Tibial nerve (tissue), 4 donors: ENCODE results near the gene ST6GALNAC6. TPM values are rescaled to one million over a fixed set of nuclear protein-coding genes. Genes with fewer than 3 reads are reported as not detected.
A peak's percentile ranks its signal among the peaks of the same experiment; 100 is the strongest.
"Not testable (repeated sequence)": the region's sequence is repeated elsewhere in the genome, so short reads cannot be mapped to it uniquely, and the experiment has no call there.

ENCODE experiments used
- DNase-seq, 2 donors: peaks; one replicate each; pipeline ENCODE4 v3.0.0-alpha.2; 2019; ENCODE audit warnings: low spot score in 2 of 2
- H3K27ac ChIP-seq, 4 donors: fragments of 200-600 bp; sonication (generic) in 3 of 4; one replicate each; pipeline ENCODE4 v1.5.1; 2017 to 2019; ENCODE audit warnings: mild to moderate bottlenecking in 1 of 4
- H3K27me3 ChIP-seq, 2 donors: fragments of 200-600 bp; sonication (generic) in 1 of 2; one replicate each; pipeline versions ENCODE4 v1.5.1 to v1.6.0; 2017 to 2019
- H3K36me3 ChIP-seq, 3 donors: fragments of 200-600 bp; sonication (generic); one replicate each; pipeline ENCODE4 v1.5.1; 2018 to 2019
- H3K4me1 ChIP-seq, 4 donors: fragments of 200-600 bp; sonication (generic) in 3 of 4; one replicate each; pipeline ENCODE4 v1.5.1; 2017 to 2019
- H3K4me3 ChIP-seq, 4 donors: fragments of 200-600 bp; sonication (generic) in 3 of 4; one replicate each; pipeline ENCODE4 v1.5.1; 2017 to 2019; ENCODE audit warnings: mild to moderate bottlenecking in 1 of 4, moderate library complexity in 1 of 4
- H3K9me3 ChIP-seq, 4 donors: fragments of 200-600 bp; sonication (generic) in 3 of 4; one replicate each; pipeline ENCODE4 v1.5.1; 2017 to 2019
- EP300 ChIP-seq, 2 donors: sonication (generic); formaldehyde crosslinking; IDR thresholded peaks; one replicate each; pipeline ENCODE4 v1.6.1; 2017; ENCODE audit warnings: antibody characterized with exemption in 2 of 2, mild to moderate bottlenecking in 1 of 2
- POLR2A ChIP-seq, 2 donors: fragments of 450-650 bp; IDR thresholded peaks; one replicate each; pipeline ENCODE4 v1.6.1; 2017; ENCODE audit warnings: antibody characterized with exemption in 2 of 2, mild to moderate bottlenecking in 2 of 2, moderate library complexity in 2 of 2
- WGBS, 2 donors: methylation state at CpG; one replicate each; pipeline ENCODE4 v1.1.5; 2018; 5-methylcytosine and 5-hydroxymethylcytosine counted together
- small RNA-seq: library from RNA; depleted of rRNA; stranded (forward); fragments of <200 nt; gene quantifications from one replicate; pipeline ENCODE3, GENCODE V24; 2016
- total RNA-seq, 4 donors: library from RNA; depleted of rRNA; stranded (reverse); fragments of >200 nt; gene quantifications; one replicate each; pipeline ENCODE4 v1.1.0, GENCODE V29; 2016
- TF ChIP-seq, protein P1 (sequence below), 5 experiments: fragments of 200-600 bp in 3 of 5; fragments of 450-650 bp in 2 of 5; sonication (generic) in 3 of 5; IDR thresholded peaks; one replicate each; pipeline ENCODE4 v1.5.1; 2016 to 2019; ENCODE audit warnings: antibody characterized with exemption in 5 of 5, mild to moderate bottlenecking in 3 of 5, moderate library complexity in 2 of 5

The ST6GALNAC6 gene
- total RNA-seq, 4 donors from 2014 or later = 108 to 193 (median 172) TPM

DNA sequence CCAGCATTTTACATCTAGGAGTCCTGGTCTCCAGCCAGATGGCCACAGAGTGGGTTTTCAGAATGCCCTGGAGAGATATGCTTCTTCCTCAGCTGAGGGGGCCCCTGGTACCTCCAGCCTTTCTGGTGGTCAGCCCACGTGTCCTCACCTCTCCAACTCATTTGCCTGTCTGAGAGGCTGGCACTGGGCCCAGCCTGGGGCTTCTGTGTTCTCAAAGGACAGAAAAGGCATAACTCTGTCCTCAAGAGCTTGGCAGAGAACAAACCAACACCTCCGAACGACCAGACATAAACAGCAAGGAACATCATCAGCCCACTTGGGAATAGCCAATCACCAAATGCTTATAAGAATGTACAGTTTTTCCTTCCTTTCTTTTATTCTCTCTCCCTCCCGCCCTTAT, 62.1 kb downstream of the ST6GALNAC6 start:
- no peak for DNase-seq
- no peaks in the 10 kb centered on the region for H3K27me3 ChIP-seq
- no peak overlapping the region for H3K4me3 ChIP-seq
- peaks cover 0 to 6% (median 0%) of the 10 kb centered on the region in 3 donors for H3K36me3 ChIP-seq
- 67 to 70% methylated on average over 4 of the region's 4 CpGs for WGBS, 2 donors
- peaks cover 0 to 89% (median 73%) of the 10 kb centered on the region in 4 donors for H3K4me1 ChIP-seq
- TF ChIP-seq POLR2A (IDR thresholded peaks at IDR 0.05) = no peak
- H3K27ac ChIP-seq = peak overlapping the region in 3 of 4 donors; percentile 84 to 98 (median 95)
- no peaks in the 10 kb centered on the region for H3K9me3 ChIP-seq

DNA sequence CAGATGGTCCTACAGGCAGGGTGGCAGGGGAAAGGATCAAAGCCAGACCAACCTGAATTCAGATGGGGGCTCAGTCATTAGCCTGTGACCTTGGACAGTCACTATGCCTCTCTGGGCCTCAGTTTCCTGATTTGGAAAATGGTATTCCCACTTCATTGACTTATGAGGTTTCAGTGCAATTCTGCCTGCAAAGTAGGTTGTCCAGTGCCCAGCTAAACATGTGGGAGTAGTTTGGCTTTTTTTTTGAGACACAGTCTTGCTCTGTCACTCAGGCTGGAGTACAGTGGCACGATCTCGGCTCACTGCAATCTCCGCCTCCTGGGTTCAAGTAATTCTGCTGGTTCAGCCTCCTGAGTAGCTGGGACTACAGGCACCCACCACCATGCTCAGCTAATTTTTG, 62.8 kb downstream of the ST6GALNAC6 start:
- not testable (repeated sequence) for H3K9me3 ChIP-seq
- WGBS, 2 donors = 53 to 63% methylated on average over 3 of the region's 3 CpGs
- peaks cover 0 to 96% (median 77%) of the 10 kb centered on the region in 4 donors for H3K4me1 ChIP-seq

DNA sequence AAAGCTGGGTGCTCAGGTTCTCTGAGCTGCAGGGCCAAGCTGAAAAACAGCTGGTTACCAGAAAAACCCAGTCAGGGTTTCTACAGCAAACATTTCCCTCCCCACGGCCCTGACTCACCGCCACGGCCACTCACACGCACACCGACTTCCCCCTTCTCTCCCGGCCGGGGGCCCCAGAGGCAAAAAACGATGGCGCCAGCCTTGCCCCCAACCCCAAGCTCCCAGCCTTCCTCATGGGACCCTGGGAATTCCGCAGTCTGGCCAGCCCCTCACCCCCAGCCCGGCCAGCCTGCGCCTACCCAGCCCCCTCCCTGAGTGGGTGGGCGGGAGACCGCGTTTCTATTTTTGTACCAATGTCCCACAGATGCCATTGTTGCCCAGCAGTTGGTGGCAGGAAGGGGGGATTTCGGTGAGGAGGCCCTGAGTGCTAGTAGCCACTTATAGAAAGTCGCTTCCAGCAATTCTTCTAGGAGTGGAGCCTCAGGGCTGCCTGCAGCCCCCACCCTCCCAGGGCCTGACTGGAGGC, 63.3 kb downstream of the ST6GALNAC6 start:
- peak in 1 of 2 donors; percentile 45 for DNase-seq
- no peaks in the 10 kb centered on the region for H3K27me3 ChIP-seq
- H3K36me3 ChIP-seq = no peaks in the 10 kb centered on the region
- H3K9me3 ChIP-seq = no peaks in the 10 kb centered on the region
- TF ChIP-seq, protein P1, sequence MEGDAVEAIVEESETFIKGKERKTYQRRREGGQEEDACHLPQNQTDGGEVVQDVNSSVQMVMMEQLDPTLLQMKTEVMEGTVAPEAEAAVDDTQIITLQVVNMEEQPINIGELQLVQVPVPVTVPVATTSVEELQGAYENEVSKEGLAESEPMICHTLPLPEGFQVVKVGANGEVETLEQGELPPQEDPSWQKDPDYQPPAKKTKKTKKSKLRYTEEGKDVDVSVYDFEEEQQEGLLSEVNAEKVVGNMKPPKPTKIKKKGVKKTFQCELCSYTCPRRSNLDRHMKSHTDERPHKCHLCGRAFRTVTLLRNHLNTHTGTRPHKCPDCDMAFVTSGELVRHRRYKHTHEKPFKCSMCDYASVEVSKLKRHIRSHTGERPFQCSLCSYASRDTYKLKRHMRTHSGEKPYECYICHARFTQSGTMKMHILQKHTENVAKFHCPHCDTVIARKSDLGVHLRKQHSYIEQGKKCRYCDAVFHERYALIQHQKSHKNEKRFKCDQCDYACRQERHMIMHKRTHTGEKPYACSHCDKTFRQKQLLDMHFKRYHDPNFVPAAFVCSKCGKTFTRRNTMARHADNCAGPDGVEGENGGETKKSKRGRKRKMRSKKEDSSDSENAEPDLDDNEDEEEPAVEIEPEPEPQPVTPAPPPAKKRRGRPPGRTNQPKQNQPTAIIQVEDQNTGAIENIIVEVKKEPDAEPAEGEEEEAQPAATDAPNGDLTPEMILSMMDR (IDR thresholded peaks at IDR 0.05) = no peak
- TF ChIP-seq EP300 (IDR thresholded peaks at IDR 0.05) = peak in 1 of 2 donors; percentile 25
- no peak for TF ChIP-seq POLR2A (IDR thresholded peaks at IDR 0.05)
- peak overlapping the region in 1 of 4 donors; percentile 5 for H3K4me3 ChIP-seq
- H3K4me1 ChIP-seq = peaks cover 0 to 99% (median 77%) of the 10 kb centered on the region in 4 donors
- 30 to 31% methylated on average over 16 to 17 of the region's 17 CpGs for WGBS, 2 donors
- H3K27ac ChIP-seq = peak overlapping the region; percentile 53 to 98 (median 90)

More for the DNA sequence above, 62.8 kb downstream of the ST6GALNAC6 start:
- H3K4me3 ChIP-seq, DNase-seq, H3K27me3 ChIP-seq, H3K36me3 ChIP-seq: not testable (repeated sequence)
- H3K27ac ChIP-seq = peak overlapping the region; percentile 53 to 98 (median 90)

Small RNA genes within 50 kb of the gene (small RNA-seq; reads per million reads assigned to genes)
- not detected for gene MIR4672
- not detected for gene RNA5SP296

Other genes starting within 250 kb of the ST6GALNAC6 start
- 1 to 10 TPM in 1 of 4 donors, under 1 TPM in 1, not detected in 2; 0.90 to 1.2 TPM for gene CFAP157, start 192.6 kb downstream of the ST6GALNAC6 start, total RNA-seq
- 10 to 100 TPM in 3 of 4 donors, 1 to 10 TPM in 1; 8.4 to 46.7 (median 23.7) TPM for gene PTRH1, start 183.9 kb downstream of the ST6GALNAC6 start, total RNA-seq
- gene TTC16, start 183.5 kb downstream of the ST6GALNAC6 start, total RNA-seq = under 1 TPM in 1 of 4 donors, not detected in 3; 0.30 TPM
- 10 to 100 TPM; 13.3 to 15.3 (median 14.4) TPM for gene TOR2A, start 164.3 kb downstream of the ST6GALNAC6 start, total RNA-seq
- gene SH2D3C, start 120.9 kb downstream of the ST6GALNAC6 start, total RNA-seq = 10 to 100 TPM in 3 of 4 donors, 1 to 10 TPM in 1; 4.2 to 18.9 (median 13.4) TPM
- gene CDK9, start 113.6 kb downstream of the ST6GALNAC6 start, total RNA-seq = 100 to 1,000 TPM in 2 of 4 donors, 10 to 100 TPM in 2; 66.6 to 112 (median 87.6) TPM
- gene FPGS, start 96.7 kb downstream of the ST6GALNAC6 start, total RNA-seq = 100 to 1,000 TPM; 136 to 309 (median 143) TPM
- gene ENG, start 44.9 kb downstream of the ST6GALNAC6 start, total RNA-seq = 100 to 1,000 TPM in 1 of 4 donors, 10 to 100 TPM in 3; 24.9 to 137 (median 85.6) TPM
- gene AK1, start 21.9 kb downstream of the ST6GALNAC6 start, total RNA-seq = 10 to 100 TPM; 29.9 to 65.1 (median 38.7) TPM
- 10 to 100 TPM; 23.9 to 70.5 (median 37.0) TPM for gene ST6GALNAC4, start 17.4 kb upstream of the ST6GALNAC6 start, total RNA-seq
- under 1 TPM in 1 of 4 donors, not detected in 3; 0.59 TPM for gene PIP5KL1, start 31.2 kb upstream of the ST6GALNAC6 start, total RNA-seq
- gene DPM2, start 38.3 kb upstream of the ST6GALNAC6 start, total RNA-seq = 10 to 100 TPM in 3 of 4 donors, 1 to 10 TPM in 1; 9.0 to 21.9 (median 14.7) TPM
- gene EEIG1, start 81.4 kb upstream of the ST6GALNAC6 start, total RNA-seq = 10 to 100 TPM; 33.9 to 53.8 (median 50.2) TPM
- gene NAIF1, start 167.7 kb upstream of the ST6GALNAC6 start, total RNA-seq = 10 to 100 TPM in 1 of 4 donors, 1 to 10 TPM in 3; 5.4 to 11.2 (median 8.1) TPM
- gene SLC25A25, start 168.6 kb upstream of the ST6GALNAC6 start, total RNA-seq = 10 to 100 TPM; 23.4 to 29.7 (median 27.2) TPM
- 100 to 1,000 TPM in 1 of 4 donors, 10 to 100 TPM in 3; 68.9 to 180 (median 74.7) TPM for gene PTGES2, start 228.1 kb upstream of the ST6GALNAC6 start, total RNA-seq
- not detected for gene LCN2, start 249.8 kb upstream of the ST6GALNAC6 start, total RNA-seq